ENCODE measurements around the gene NPEPL1. TPM values are rescaled to one million over a fixed set of nuclear protein-coding genes. Genes with fewer than 3 reads are reported as not detected.

The NPEPL1 gene
- total RNA-seq, 1 donor from 2014 or later: 41.6 TPM

DNA sequence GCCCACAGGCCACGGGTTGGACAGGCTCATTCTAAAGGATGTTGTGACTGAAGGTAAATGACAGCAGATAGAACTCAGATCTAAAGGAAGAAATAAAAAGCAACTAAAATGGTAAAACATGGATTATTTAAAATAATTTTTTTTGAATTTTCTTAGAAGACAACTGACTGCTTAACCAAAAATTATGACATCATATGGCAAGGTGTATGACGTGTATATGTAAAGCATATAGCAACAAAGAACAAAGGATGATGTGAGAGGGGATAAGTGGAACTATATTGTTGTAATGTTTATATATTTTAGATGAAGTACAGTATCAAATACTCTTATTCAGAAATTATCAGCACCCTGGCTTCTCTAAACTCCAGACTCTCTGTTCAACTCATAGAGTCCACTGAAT lies 38.6 kb downstream of the NPEPL1 start:
- Histone ChIP-seq H3K4me3 (no peak overlapping the region), H3K27me3 (no peaks in the 10 kb centered on the region), H3K9me3 (no peaks in the 10 kb centered on the region), H3K27ac (no peak overlapping the region), H3K36me3 (no peaks in the 10 kb centered on the region), H3K4me1 (no peaks in the 10 kb centered on the region)
- TF ChIP-seq, protein P1, sequence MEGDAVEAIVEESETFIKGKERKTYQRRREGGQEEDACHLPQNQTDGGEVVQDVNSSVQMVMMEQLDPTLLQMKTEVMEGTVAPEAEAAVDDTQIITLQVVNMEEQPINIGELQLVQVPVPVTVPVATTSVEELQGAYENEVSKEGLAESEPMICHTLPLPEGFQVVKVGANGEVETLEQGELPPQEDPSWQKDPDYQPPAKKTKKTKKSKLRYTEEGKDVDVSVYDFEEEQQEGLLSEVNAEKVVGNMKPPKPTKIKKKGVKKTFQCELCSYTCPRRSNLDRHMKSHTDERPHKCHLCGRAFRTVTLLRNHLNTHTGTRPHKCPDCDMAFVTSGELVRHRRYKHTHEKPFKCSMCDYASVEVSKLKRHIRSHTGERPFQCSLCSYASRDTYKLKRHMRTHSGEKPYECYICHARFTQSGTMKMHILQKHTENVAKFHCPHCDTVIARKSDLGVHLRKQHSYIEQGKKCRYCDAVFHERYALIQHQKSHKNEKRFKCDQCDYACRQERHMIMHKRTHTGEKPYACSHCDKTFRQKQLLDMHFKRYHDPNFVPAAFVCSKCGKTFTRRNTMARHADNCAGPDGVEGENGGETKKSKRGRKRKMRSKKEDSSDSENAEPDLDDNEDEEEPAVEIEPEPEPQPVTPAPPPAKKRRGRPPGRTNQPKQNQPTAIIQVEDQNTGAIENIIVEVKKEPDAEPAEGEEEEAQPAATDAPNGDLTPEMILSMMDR (IDR thresholded peaks at IDR 0.05): no peak
- ATAC-seq (no peak), DNase-seq (no peak)
- intact Hi-C loops (cut with DNase I): no loop called here

DNA sequence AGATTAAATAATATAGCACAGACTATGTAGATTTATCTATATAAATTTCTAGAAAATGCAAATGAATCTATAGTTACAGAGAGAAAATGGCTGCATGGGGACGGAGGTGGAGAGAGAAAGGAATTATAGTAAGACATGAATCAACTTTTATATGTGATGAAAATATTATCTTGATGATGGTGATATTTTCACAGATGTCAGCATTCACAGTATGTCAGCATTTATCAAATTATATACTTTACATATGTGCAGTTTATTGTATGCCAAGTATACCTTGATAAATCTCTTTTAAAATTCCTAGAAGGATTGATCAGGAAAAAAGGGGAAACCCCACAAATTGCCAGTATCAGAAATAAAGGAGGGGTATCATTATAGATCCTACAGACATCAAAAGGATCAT lies 44.6 kb downstream of the NPEPL1 start:
- DNase-seq (no peak), ATAC-seq (no peak)
- peaks cover 7% of the 10 kb centered on the region for H3K27me3 ChIP-seq
- no peaks in the 10 kb centered on the region for H3K9me3 ChIP-seq
- intact Hi-C loops (cut with DNase I): no loop called here
- no peaks in the 10 kb centered on the region for H3K36me3 ChIP-seq
- no peak overlapping the region for H3K27ac ChIP-seq
- H3K4me3 ChIP-seq: no peak overlapping the region
- TF ChIP-seq, protein P1 (IDR thresholded peaks at IDR 0.05): no peak
- no peaks in the 10 kb centered on the region for H3K4me1 ChIP-seq

DNA sequence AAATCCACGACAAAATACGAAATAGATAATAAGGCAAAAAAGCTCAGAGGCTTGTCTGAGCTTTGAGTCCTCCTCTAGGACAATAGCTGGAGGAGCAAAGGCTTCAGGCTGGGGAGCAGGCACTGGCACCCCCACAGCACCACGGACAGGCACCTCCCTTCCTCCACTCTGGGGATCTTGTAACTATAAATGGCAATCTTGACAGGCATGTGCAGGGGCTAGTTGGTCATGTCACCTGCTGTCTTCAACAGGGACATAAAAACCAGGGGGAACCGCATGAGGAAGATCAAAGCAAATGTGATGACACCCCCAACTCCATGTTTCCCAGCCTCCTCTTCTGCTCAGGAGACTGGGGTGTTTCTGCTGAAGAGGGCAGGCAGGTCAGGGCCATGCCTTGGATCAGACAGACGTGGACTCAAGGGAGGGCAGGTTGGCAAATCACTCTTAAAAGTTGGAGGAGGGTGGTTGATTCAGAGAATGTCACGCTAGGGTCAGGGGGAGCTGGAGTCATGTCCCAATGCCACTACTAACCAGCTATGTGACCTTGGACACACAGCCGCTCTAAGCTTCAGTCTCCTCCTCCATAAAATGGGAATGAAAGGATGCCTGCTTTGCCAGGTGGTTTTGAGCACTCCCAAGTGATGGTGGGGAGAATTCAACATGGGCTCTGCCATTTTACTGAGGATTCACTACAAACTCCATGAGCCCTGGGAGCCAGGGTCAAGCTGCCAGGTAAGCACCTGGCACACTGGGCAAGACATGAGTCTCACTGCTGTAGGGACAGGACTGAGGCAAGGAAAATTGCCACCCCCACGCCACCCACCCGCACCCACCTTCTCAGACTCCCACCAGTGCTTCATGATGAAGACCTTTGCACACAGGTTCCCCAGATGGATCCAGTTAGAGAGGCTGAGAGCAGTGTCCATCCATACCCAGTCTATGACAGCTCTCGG lies 48.0 kb downstream of the NPEPL1 start:
- Histone ChIP-seq H3K27ac (no peak overlapping the region), H3K36me3 (no peaks in the 10 kb centered on the region), H3K4me1 (no peaks in the 10 kb centered on the region), H3K27me3 (peaks cover 13% of the 10 kb centered on the region), H3K9me3 (no peaks in the 10 kb centered on the region), H3K4me3 (no peak overlapping the region)
- TF ChIP-seq, protein P1 (IDR thresholded peaks at IDR 0.05): no peak
- DNase-seq: no peak
- intact Hi-C loops (cut with DNase I): no loop called here
- ATAC-seq: peak; percentile 15

DNA sequence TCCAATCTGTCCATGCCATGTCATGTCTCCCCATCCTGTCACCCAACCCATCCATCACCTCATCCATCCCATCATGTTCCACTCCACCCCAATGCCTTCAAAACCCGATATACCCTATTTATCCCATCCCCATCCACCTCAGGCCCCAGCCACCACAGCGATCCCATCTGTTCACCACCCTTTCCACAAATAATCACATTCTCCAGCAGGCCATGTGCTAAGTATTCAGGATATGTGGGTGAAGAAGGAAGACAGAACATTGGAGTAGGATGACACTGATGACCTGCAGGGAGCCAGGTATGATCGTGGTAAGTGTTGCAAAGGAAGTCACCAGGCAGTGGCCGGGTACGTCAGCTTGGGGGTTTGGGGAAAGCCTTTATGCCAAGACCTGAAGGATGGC lies 48.8 kb downstream of the NPEPL1 start:
- Histone ChIP-seq H3K4me1 (no peaks in the 10 kb centered on the region), H3K36me3 (no peaks in the 10 kb centered on the region), H3K9me3 (no peaks in the 10 kb centered on the region), H3K27me3 (peaks cover 13% of the 10 kb centered on the region), H3K27ac (no peak overlapping the region), H3K4me3 (no peak overlapping the region)
- DNase-seq (no peak), ATAC-seq (no peak)
- intact Hi-C loops (cut with DNase I): no loop called here
- TF ChIP-seq, protein P1 (IDR thresholded peaks at IDR 0.05): no peak

DNA sequence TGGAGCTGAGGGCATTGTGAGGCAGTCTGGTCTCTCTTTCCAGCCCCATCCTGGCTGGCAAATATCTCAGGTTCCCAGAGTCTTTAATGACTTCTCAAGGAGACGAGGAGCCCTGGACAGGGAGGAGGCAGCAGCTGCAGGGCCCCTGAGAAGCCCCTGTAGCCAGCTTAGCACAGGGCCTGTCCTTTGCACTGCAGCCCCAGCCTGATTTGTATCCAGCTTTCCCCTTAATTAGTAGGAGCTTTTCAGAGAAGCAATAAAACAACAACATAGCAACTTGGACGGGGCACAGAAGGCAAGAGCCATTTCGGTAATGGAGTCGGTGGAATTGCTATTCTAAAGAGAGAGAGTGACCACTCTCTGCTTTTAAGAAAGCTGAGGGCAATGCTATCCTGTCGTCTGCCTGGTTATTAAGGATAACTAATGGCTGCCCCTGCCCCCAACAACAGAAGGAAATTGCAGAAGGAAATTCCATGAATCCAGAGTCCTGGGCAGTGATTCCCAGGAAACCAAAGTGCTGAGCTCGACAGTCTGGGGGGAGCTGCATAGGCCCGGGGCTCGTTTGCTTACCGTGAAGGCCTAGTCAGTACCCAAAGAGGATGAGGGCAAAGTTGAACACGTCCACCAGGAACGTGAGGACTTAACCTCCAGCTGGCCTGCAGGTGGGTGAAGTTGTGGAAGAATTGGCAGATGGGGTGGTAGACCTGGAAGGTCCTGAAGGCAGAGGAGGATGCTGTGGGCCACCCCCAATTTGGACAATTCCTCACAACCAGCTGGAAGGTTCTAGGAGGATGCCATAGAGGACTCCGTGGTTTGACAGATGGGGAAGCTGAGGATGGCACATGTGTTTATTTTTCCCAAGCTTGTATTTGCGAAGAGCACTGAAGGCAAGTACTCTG lies 50.3 kb downstream of the NPEPL1 start:
- peaks cover 13% of the 10 kb centered on the region for H3K27me3 ChIP-seq
- TF ChIP-seq, protein P1 (IDR thresholded peaks at IDR 0.05): no peak
- H3K4me3 ChIP-seq: no peak overlapping the region
- H3K27ac ChIP-seq: no peak overlapping the region
- no peaks in the 10 kb centered on the region for H3K4me1 ChIP-seq
- intact Hi-C loops (cut with DNase I): no loop called here
- no peaks in the 10 kb centered on the region for H3K9me3 ChIP-seq
- H3K36me3 ChIP-seq: no peaks in the 10 kb centered on the region
- no peak for DNase-seq
- ATAC-seq: no peak

Data from upper lobe of right lung (tissue), 1 donor.